Right lobe of liver (tissue), 6 donors: ENCODE data around the gene NGB. TPM values are rescaled to one million over a fixed set of nuclear protein-coding genes. Genes with fewer than 3 reads are reported as not detected.

Experiments used
- ATAC-seq, 4 donors: fragments of 200-7000 bp; cut with Tn5 transposase; one replicate each; pipeline ENCODE4 v1.9.1; 2020; ENCODE audit warnings: mild to moderate bottlenecking in 4 of 4, moderate library complexity in 4 of 4
- DNase-seq, 3 donors: peaks; one replicate each; pipeline ENCODE4 v3.0.0-alpha.2; 2020
- H3K27ac ChIP-seq, 3 donors: fragments of 200-600 bp; one replicate each; pipeline ENCODE4 v1.8.0; 2022
- H3K27me3 ChIP-seq, 2 donors: fragments of 200-600 bp; one replicate each; pipeline ENCODE4 v1.8.0; 2022
- H3K36me3 ChIP-seq, 4 donors: fragments of 200-600 bp; sonication (generic) in 1 of 4; one replicate each; pipeline versions ENCODE4 v1.5.1 to v1.8.0; 2017 to 2022; ENCODE audit warnings: control low read depth in 1 of 4
- H3K4me1 ChIP-seq, 4 donors: fragments of 200-600 bp; sonication (generic) in 1 of 4; one replicate each; pipeline versions ENCODE4 v1.5.1 to v1.8.0; 2017 to 2022; ENCODE audit warnings: control low read depth in 1 of 4
- H3K4me3 ChIP-seq, 3 donors: fragments of 200-600 bp; one replicate each; pipeline ENCODE4 v1.8.0; 2022
- H3K9me3 ChIP-seq, 4 donors: fragments of 200-600 bp; sonication (generic) in 1 of 4; one replicate each; pipeline versions ENCODE4 v1.5.1 to v1.8.0; 2017 to 2022; ENCODE audit warnings: control low read depth in 1 of 4
- CTCF ChIP-seq, 4 donors: fragments of 200-600 bp in 3 of 4; fragments of 450-650 bp in 1 of 4; IDR thresholded peaks; one replicate each; pipeline versions ENCODE4 v1.5.1 to v1.8.0; 2016 to 2022; ENCODE audit warnings: antibody characterized with exemption in 4 of 4, mild to moderate bottlenecking in 2 of 4
- POLR2A ChIP-seq: fragments of 450-650 bp; IDR thresholded peaks from one replicate; pipeline ENCODE4 v1.6.1; 2017; ENCODE audit warnings: antibody characterized with exemption, mild to moderate bottlenecking
- whole genome bisulfite sequencing: methylation state at CpG from one replicate; pipeline ENCODE4 v1.1.6; 2018; ENCODE audit warnings: low coverage, low lambda C conversion rate; ENCODE audit not compliant: insufficient coverage; ENCODE audit errors: missing lambda C conversion rate; 5-methylcytosine and 5-hydroxymethylcytosine counted together
- intact Hi-C, 2 donors: fragments of 100-400 bp; cut with DNase I; formaldehyde crosslinking; loops; one replicate each; pipeline versions ENCODE4 v1.11.2 to v1.14.1; 2022
- total RNA-seq, 6 experiments: library from RNA; depleted of rRNA in 2 of 6; stranded (reverse); fragments of >200 nt in 2 of 6; fragmentation: NEBNext Ultra II Directional in 3 of 6; extraction: Animal tissue kit (Norgen Biotek cat#: 25700) in 3 of 6; gene quantifications; one replicate each; pipeline versions ENCODE4 v1.1.0 to v1.2.4, GENCODE V29; 2016 to 2023
- donor health status: DM: no; HTN: yes; CAD: no.
- donor health status: DM: no; HTN: no; CAD: no.
- donor health status: DM: no; HTN: no; CAD: no.
- donor health status: DM: no; HTN: yes; CAD: no.
- donor health status: DM: no; HTN: yes; CAD: no.

NGB gene
- total RNA-seq, 6 experiments from 2014 or later, result not detected

GRCh38 chr14:77296906-77297305 is 25.9 kb upstream of the NGB start:
- no peaks in the 10 kb centered on the region for H3K9me3 ChIP-seq
- no peak overlapping the region for H3K4me3 ChIP-seq
- no peak overlapping the region for H3K27ac ChIP-seq
- TF ChIP-seq CTCF (IDR thresholded peaks at IDR 0.05), result no peak
- no peak for TF ChIP-seq POLR2A
- ATAC-seq (no peak), DNase-seq (no peak)
- 93% methylated on average over 8 of the region's 8 CpGs for WGBS
- intact Hi-C loops, result loop anchor here in 1 of 2 donors (10.0 kb wide), 1 partner anchor 142 kb away; no protein-coding TSS in a partner anchor
- no peaks in the 10 kb centered on the region for H3K4me1 ChIP-seq
- H3K27me3 ChIP-seq, result no peaks in the 10 kb centered on the region
- H3K36me3 ChIP-seq, result peaks cover 0 to 5% (median 1%) of the 10 kb centered on the region in 4 donors

DNA sequence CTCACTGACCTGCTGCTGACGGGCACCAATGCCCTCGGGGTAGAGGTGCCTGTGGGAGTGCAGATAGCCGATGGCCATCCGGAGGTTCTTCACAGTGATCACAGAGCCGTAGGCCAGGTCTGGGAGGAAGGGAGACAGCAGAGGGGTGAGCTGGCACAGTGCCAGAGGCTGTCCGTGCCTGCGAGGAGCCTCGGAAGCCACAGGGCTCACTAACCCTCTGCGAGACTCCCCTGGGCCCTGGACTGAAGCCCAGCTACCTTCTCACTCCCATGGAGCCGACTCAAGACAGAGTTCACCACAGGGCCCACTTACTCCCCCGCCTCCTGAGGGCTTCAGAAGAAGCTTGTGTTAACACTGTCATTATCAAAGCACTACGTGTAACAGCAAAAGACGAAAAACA is 25.1 kb upstream of the NGB start:
- Histone ChIP-seq H3K27ac (no peak overlapping the region), H3K4me3 (no peak overlapping the region), H3K4me1 (no peaks in the 10 kb centered on the region), H3K27me3 (no peaks in the 10 kb centered on the region), H3K9me3 (no peaks in the 10 kb centered on the region), H3K36me3 (peaks cover 0 to 5% (median 1%) of the 10 kb centered on the region in 4 donors)
- ATAC-seq (no peak), DNase-seq (no peak)
- intact Hi-C loops, result loop anchor here in 1 of 2 donors (10.0 kb wide), 1 partner anchor 141 kb away; no protein-coding TSS in a partner anchor
- WGBS, result 85% methylated on average over 4 of the region's 13 CpGs
- no peak for TF ChIP-seq POLR2A
- no peak for TF ChIP-seq CTCF (IDR thresholded peaks at IDR 0.05)

- TF ChIP-seq CTCF (IDR thresholded peaks at IDR 0.05) (no peak), POLR2A (no peak)
- H3K27me3 ChIP-seq, result no peaks in the 10 kb centered on the region
- no peaks in the 10 kb centered on the region for H3K4me1 ChIP-seq
- H3K27ac ChIP-seq, result no peak overlapping the region
- DNase-seq (no peak), ATAC-seq (no peak)
- H3K36me3 ChIP-seq, result peaks cover 0 to 21% (median 3%) of the 10 kb centered on the region in 4 donors
- no peaks in the 10 kb centered on the region for H3K9me3 ChIP-seq
- intact Hi-C loops, result loop anchor here in 1 of 2 donors (10.0 kb wide), 1 partner anchor 136 kb away; no protein-coding TSS in a partner anchor
- WGBS, result 100% methylated on average over 1 of the region's 4 CpGs
- no peak overlapping the region for H3K4me3 ChIP-seq
These were observed 19.7 kb upstream of the NGB start for GRCh38 chr14:77290705-77291104.

DNA sequence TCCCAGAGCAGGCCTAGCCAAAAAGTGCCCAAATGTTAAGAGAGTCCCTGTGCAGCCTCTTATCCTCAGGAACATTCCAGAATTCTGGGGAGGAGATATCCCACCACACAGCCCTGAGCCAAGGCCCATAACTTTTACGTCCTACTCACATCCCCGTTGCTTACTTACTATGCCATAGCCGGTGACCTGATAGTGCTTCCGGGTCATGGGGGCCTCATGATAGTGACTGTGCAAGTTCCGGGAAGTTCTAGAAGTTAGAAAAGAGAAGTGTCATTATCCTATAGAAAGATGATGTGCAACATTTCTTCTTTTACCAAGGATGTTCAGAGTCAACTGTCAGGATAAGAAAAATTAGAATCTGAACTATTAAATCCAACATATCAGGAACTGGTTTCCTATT is 15.6 kb upstream of the NGB start:
- no peak for DNase-seq
- Histone ChIP-seq H3K4me3 (no peak overlapping the region), H3K36me3 (peaks cover 0 to 45% (median 6%) of the 10 kb centered on the region in 4 donors), H3K27ac (no peak overlapping the region), H3K4me1 (no peaks in the 10 kb centered on the region), H3K27me3 (no peaks in the 10 kb centered on the region), H3K9me3 (no peaks in the 10 kb centered on the region)
- 81% methylated on average over 5 of the region's 5 CpGs for WGBS
- no peak for ATAC-seq
- intact Hi-C loops, result no loop called here
- no peak for TF ChIP-seq CTCF (IDR thresholded peaks at IDR 0.05)
- TF ChIP-seq POLR2A, result no peak

GRCh38 chr14:77284466-77284865 is 13.5 kb upstream of the NGB start:
- H3K9me3 ChIP-seq, result no peaks in the 10 kb centered on the region
- H3K27ac ChIP-seq, result no peak overlapping the region
- no peak for TF ChIP-seq POLR2A
- no peak for TF ChIP-seq CTCF (IDR thresholded peaks at IDR 0.05)
- H3K27me3 ChIP-seq, result no peaks in the 10 kb centered on the region
- H3K4me3 ChIP-seq, result no peak overlapping the region
- intact Hi-C loops, result no loop called here
- DNase-seq (no peak), ATAC-seq (no peak)
- H3K4me1 ChIP-seq, result no peaks in the 10 kb centered on the region
- H3K36me3 ChIP-seq, result peaks cover 0 to 49% (median 4%) of the 10 kb centered on the region in 4 donors
- 97% methylated on average over 5 of the region's 5 CpGs for WGBS
